Left lobe of liver (tissue), 2 donors: ENCODE results near the gene AGXT. TPM values are rescaled to one million over a fixed set of nuclear protein-coding genes. Genes with fewer than 3 reads are reported as not detected.

Source experiments
- ATAC-seq: fragments of 200-7000 bp; cut with Tn5 transposase; one replicate; pipeline ENCODE4 v1.9.1; 2020; ENCODE audit warnings: mild to moderate bottlenecking, moderate library complexity
- DNase-seq: peaks from one replicate; pipeline ENCODE4 v3.0.0-alpha.2; 2020; ENCODE audit warnings: low spot score
- total RNA-seq: library from RNA; stranded (reverse); gene quantifications from one replicate; pipeline ENCODE4 v1.2.1, GENCODE V29; 2021
- donor health status: DM: no; HTN: no; CAD: no; lungs with moderate emphysema.
- donor health status: DM: no; HTN: yes; CAD: no.

Gene AGXT
- total RNA-seq, 1 donor from 2014 or later, result 1,805 TPM

GRCh38 chr2:240896394-240896793 lies 27.8 kb downstream of the AGXT start:
- DNase-seq, result no peak
- ATAC-seq, result peak; percentile 2

- peak; percentile 63 for ATAC-seq
Observed at GRCh38 chr2:240896871-240897692, 28.5 kb downstream of the AGXT start.

DNA sequence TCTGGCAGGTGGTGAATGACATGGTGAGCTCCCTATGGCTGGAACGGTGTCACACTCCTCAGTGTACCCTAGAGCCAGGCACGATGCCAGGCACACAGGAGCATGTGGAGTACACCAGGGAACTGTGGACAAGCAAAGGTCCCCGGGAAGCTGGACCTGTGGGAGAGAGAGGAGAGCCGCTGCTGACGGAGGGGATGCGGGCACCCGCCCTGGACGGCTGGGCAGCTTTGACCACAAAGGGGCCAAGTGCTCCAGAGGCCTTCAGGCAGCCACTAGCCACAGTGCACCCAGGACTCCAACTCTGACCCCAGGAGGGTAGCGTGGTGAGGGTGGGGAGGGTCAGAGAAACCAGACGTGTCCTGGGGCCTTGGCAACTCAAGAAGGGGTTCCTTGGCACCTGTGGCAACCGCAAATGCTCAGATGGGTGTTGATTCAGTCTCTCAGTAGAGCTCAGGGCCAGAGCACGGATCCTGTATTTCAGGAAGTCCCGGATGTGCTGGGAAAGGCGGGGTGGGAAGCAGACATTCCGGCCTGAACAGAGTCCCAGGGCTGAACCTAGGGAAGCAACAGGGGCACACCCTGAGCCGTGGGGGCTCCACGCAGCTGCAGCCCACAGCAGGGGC lies 29.6 kb downstream of the AGXT start:
- DNase-seq (peak; percentile 87), ATAC-seq (peak; percentile 63)

More at GRCh38 chr2:240896871-240897692, 28.5 kb downstream of the AGXT start:
- DNase-seq, result peak; percentile 87

GRCh38 chr2:240898731-240899467 lies 30.3 kb downstream of the AGXT start:
- DNase-seq (no peak), ATAC-seq (no peak)

DNA sequence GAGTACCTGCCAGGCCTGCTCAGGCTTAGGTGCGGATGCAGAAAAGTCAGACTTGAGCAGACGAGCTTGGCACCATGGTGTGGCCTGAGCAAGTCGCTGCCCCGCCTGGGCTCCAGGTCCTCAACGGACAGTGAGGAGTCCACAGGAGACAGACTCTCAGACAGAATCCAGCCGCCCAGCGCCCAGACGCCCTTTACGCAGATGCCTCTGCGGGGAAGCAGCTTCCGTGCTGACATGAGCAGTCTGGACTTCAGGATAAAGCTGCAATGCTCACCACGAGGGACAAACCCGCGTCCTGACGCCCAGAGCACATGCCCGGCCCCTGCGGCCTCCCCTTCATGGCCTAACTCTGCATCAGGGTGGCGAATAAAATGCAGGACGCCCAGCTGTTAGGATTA lies 30.8 kb downstream of the AGXT start:
- ATAC-seq, result no peak
- no peak for DNase-seq

DNA sequence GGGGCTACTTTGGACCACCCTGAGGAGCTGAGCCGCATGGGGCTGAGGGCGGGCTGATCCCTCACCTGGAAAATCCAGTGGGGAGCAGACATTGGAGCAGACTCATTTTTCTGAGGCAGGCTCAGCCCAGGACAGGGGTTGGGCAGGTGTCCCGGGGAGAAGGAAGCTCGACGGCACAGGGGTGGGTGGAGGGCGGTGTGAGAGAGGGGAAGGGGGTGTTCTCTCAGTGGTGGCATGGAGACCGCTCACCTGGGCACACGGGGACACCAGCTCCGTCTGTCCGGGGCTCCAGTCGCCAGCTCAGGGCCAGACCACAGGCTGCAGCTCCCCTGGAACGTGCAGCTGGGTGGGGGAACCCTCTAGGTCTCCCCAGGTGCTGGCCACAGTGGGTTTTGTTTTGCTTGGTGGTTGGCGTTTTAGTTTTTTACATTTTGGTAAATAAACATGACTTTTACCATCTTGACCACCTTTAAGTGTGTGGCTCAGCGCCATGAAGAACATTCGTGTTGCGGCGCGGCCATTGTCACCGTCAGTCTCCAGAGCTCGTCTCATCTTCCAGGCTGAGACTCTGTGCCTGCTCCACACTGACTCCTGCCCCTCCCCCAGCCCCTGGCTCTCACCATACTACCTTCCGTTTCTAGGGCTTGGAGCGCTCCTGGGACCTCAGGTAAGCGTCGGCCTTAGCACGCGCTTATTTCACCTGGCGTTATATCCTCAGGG lies 31.7 kb downstream of the AGXT start:
- DNase-seq (no peak), ATAC-seq (no peak)

GRCh38 chr2:240901986-240902614 lies 33.5 kb downstream of the AGXT start:
- DNase-seq (no peak), ATAC-seq (no peak)

DNA sequence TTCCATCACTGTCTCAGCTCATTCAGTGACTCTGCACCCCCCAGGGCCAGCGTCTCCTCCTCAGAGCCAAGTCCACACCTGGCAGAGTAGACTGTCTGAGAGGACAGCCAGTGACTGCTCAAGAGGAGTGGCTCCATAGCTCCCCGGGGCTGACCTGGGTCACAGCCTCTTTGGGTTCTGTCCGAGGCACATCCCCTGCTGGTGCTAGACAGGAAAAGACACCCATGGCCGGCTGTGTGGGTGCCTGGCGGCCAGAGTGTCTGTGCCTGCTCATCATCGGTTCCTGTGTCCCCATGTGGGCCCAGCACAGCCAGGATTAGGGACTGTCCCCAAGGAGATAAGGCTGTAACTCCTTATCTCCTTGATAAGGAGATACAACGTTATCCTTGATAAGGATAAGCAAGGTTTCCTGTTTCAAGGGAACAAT lies 34.0 kb downstream of the AGXT start:
- ATAC-seq, result no peak
- no peak for DNase-seq

DNA sequence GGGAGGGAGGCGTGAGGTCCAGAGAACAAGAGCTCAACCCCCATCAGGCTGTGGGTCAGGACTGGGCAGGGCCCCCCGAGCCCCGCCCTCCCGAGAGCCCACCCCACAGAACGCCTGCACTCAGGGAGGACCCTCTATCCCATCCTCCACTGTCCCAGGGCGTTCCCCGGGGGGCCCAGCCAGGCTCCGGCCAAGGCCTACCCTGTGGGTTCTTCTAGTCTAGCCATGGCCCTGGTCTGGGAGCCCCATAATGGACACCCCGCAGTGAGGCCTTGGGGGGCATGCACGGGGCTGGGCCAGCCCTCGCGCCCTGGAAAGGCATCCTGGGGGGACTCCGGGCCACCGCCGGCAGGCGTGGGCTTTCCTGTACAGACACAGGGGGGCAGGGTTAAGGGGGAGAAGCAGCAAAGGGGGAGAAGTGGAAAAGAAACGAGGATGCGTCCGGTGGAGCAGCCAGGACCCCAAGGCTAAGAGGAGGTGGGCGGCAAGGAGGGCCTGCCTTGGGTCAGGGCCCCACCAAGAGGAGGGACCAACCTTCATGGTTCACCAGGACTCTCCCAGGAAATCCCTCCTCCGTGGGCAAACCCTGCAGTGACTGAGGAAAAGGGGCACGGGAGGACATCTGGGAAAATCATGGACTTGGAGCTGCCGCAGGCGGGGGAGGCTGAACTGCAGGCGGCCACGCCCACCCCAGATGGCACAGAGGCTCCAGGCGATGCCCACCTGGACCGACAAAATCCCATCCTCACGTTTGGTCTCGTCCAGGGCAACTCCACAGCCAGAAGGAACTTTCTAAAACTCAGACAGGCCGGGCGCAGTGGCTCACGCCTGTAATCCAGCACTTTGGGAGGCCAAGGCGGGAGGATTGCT lies 34.8 kb downstream of the AGXT start:
- no peak for DNase-seq
- no peak for ATAC-seq

DNA sequence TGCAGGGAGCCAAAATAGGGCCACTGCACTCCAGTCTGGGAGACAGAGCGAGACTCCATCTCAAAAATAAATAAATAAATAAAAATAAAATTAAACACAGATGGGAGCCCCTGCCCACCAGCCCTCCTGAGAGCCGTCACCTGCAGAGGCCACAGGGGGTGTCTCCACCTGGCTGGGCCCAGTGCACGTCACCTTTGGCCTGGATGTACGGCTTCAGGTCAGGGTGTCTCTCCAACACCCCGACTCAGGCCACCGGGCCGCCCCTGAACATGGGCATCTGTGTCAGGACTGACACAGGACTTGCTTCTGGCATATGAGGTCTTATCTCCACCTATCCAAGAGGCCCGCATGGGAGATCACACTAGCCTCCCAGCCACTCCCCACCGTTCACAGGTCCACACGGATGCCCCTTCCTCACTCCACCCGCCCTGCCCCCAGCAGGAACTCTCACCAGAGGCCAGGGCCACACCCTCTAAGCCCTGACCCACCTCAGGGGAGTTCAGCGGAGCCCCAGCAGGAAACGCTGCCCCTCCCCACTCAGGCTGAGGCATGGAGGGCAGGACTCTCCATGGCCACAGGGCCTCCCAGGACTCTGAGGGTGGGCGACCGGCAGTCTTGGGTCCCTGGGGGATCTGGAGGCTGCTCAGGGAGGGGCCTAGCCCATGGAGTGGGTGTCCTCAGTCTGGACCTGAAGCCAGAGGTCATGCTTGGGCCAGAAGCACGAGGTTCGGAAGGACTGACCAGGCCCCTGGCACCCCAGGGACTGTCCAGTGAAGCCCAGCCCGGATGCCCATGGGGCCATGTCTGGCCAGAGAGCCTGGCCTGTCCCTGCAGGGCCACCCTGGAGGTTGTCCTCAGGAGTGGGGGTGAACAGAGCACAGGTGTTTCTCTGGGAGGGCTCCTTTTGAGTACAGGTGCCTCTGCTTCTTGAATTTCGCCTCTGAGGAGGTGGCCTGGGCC lies 35.9 kb downstream of the AGXT start:
- ATAC-seq (no peak), DNase-seq (no peak)

GRCh38 chr2:240905176-240905781 lies 36.7 kb downstream of the AGXT start:
- DNase-seq, result no peak

DNA sequence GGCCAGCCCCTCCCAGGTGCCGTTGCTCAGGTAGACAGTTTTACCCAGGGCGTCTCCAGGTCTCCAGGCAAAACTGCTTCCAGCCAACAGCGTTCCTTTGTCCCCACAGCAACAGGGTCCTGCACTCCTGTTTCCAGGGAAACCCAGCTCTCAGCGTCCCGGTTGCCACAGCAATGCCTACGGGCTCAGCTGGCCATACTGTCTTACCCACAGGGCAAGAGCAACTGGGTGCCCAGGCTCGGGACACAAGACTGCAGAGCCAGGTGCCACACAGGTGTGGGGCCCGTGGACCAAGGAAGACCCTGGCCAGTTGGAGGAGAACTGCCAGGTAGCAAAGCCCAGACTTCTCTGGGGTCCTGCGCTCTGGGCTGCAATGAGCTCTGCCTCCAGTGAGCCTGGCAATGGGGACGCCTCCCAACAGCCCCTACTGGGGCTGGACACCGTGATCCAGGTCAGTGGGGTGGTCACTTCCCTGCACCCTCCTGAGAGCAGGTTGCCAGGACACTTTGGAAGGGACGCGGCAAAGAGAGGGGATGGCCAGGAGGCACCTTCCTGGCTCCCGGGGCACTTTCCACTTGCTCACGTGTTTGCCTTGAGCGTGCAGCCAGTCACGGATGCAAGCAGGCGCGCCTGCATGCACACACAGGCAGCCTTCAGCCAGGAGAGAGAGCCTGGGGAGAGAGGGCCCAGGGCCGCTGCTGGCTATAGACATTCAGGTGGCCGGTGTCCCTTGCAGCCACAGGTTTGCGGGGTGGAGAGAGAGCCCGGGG lies 37.7 kb downstream of the AGXT start, which contains the start of gene CROCC2:
CROCC2 (plus strand) TSS at position 196 of the 770 bp plus-strand sequence; CDS start at position 374, 178 bp downstream.
- no peak for ATAC-seq
- DNase-seq, result no peak

More at GRCh38 chr2:240905176-240905781, 36.7 kb downstream of the AGXT start:
- ATAC-seq, result no peak

DNA sequence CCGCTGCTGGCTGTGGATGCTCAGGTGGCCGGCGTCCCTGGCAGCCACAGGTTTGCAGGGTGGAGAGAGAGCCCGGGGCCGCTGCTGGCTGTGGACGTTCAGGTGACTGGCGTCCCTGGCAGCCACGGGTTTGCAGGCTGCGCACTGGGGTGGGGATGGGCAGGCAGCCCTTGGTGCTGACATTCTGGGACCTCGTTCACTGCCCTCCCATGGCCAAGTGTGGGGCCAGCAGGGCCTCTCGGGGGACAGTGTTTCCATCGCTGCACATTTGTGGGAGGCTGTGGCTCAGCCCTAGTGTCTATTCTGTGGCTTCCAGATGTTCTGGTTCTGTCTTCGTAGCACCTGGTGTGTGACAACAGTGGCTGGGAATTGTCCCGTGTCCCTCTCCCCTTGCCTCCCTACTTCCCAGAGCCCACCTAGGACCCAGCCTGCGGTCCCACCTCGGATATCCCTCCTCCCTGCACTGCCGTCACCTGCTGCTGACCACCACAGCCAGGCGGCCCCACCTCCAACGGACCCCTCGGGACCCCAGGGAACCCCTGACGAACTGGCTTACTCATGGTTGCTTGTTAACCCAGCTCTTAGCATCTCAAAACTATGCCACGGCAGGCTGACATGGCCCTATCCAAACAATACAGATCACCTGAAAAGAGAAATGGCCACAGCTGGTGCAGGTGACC lies 38.4 kb downstream of the AGXT start:
- no peak for DNase-seq
- ATAC-seq, result no peak

- DNase-seq, result no peak
- ATAC-seq, result no peak
Observed at GRCh38 chr2:240909216-240909974, 40.8 kb downstream of the AGXT start.

DNA sequence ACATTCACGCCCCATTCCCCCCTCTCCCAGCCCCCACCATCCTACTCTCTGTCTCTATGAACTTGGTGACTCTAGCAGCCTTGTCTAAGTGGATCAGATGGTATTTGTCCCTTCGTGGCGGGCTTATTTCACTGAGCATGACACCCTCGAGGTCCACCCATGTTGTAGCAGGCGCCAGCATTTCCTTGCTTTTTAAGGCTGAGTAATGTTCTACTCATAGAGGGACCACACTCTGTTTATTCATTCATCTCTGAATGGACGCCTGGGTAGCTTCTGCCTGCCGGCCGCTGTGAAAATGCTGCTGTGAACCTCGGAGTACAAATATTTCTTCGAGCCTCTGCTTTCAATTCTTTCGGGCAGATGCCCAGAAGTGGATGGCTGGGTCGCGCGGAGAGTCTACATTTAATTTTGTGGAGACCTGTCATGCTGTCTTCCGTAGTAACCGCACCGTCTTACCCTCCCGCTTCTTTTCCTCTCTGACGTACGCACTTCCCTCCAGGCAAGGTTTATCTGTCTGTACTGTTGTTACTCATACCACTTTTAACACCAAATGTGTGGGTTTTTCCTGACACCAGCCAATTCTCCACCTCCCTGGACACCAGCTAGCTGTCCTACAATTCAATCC lies 43.1 kb downstream of the AGXT start:
- DNase-seq (no peak), ATAC-seq (no peak)
